Measurements from ENCODE around the gene GPR42. TPM values are rescaled to one million over a fixed set of nuclear protein-coding genes. Genes with fewer than 3 reads are reported as not detected.
"Not testable (repeated sequence)": the region's sequence is repeated elsewhere in the genome, so short reads cannot be mapped to it uniquely, and the experiment has no call there.

Gene GPR42
- total RNA-seq, 1 experiment from 2014 or later = not detected

DNA sequence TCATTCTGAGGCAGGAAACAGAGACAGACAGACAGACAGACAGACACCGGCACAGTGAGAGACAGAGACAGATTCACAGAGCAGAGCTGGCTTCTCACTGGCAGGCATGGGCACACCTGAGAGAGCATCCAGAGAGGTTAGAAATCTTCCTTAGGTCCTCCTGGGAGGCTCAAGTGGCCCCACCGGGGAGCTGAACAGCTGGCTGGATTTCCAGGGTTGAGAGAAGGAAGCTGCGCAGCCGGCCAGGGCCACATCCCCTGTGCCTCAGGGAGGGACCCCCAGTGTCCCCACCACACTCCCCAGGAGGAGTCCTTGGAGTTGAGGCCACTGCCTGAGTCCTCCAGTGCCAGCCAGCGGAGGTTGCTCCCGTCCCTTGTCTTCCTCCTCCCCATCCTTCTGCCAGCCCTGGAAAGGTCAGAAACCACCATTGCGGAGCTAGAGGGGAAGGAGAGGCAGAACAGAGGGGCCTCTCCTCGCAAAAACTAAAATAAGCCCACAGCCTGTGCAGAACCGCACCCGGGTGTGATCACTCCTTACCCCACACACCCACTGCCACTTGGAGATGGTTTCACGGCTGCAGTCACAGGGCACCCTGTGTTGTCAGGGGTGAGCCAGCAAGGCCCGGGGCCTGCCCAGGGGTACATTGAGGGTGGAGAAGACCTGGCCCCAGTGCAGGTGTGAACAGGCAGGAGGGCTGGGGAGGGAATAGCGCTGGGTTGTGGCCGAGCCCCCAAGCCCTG lies 8.4 kb upstream of the GPR42 start:
- DNase-seq (ENCODE audit: low spot score) = no peak

DNA sequence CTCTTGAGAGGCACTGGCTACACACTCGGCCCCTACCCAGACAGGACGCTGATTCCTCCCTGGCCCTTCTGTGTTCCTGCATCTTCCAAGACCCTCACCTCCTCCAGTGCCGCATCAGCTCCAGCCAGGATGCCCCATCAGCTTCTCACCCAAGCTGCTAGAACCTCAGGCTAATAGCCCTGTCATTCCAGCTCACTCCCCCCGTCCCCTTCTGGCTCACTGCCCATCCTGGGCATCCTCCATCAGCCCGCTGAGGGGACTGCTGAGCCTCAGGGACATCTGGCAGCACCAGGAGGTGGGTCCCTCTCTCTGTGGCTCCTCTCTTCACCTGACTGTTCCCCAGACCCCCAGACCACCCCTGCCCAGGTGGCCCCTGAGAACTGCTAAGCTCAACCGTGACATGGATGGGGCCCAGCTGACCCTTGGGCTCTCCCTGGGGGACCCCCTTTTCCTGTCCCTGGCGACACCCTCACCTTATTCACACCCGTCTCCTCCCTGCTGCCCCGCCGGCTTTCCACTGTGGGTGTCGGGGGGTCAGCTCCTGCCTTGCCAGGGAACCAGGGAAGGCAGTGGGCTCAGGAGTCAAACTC lies 7.8 kb upstream of the GPR42 start:
- DNase-seq (ENCODE audit: low spot score) = no peak

DNA sequence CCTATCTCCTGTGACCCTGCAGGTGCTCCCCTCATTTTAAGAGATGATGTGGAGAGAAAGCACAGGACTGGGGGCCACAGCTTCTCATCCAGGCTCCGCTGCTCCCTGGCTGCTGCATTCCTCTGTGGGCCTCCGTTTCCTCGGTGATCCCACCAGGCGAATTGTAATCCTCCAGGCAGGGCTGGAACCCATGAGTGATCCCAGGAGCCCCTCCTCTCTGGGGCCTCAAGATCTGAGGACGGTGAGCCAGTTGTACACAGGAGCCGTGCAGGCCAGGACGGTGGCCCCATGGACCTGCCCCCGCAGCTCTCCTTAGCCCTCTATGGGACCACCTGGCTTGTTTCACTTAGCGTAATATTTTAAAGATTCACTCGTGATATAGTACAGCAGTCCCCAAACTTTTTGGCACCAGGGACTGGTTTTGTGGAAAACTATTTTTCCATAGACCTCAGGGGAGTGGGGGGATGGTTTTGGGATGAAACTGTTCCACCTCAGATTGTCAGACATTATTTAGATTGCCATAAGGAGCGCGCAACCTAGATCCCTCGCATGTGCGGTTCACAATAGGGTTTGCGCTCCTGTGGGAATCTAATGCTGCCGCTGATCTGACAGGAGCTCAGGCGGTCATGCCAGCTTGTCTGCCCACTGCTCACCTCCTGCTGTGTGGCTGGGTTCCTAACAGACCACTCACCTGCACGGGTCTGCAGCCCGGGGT lies 7.0 kb upstream of the GPR42 start:
- DNase-seq (ENCODE audit: low spot score) = no peak

DNA sequence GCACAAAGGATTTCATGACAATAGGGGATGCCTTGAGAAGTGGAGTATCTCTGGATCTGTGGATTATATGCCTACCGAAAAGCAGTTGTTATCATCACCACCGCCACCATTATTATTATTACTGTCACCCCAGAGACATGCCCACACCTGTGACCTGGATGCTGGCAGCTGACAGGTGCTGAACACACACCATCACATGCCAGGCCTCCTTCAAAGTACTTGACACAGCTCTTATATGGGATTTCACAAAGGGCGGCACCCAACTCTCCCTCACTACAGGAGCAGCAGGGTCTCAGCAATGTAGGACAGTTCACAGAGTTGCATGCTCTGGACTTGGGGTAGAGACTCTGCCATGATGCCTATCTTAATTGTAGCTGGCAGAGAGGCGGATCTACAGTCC lies 5.6 kb upstream of the GPR42 start:
- no peak for DNase-seq (ENCODE audit: low spot score)

DNA sequence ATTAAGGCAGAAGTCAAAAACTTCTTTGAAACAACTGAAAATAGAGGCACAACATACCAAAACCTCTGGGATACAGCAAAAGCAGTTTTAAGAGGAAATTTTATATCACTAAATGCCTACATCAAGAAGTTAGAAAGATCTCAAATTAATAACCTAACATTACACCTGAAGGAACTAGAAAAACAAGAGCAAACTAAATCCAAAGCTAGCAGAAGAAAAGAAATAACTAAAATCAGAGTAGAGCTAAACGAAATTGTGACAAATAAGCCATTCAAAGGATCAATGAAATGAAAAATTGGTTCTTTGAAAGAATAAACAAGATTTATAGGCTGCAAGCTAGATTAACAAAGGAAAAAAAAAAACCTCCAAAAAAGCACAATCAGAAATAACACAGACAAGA lies 2.5 kb upstream of the GPR42 start:
- no peak for DNase-seq (ENCODE audit: low spot score)

DNA sequence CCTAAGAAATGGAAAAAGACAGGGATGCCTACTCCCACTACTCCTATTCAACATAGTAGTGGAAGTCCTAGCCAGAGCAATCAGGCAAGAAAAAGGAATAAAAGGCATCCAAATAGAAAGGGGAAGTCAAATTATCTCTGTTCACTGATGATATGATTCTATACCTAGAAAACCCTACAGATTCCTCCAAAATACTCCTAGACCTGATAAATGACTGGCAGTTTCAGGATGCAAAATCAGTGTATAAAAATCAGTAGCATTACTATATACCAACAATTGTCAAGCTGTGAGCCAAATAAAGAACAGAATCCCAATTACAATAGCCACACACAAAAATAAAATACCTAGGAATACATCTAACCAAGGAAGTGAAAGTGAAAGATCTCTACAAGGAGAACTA lies 1.3 kb upstream of the GPR42 start:
- DNase-seq (ENCODE audit: low spot score) = no peak

DNA sequence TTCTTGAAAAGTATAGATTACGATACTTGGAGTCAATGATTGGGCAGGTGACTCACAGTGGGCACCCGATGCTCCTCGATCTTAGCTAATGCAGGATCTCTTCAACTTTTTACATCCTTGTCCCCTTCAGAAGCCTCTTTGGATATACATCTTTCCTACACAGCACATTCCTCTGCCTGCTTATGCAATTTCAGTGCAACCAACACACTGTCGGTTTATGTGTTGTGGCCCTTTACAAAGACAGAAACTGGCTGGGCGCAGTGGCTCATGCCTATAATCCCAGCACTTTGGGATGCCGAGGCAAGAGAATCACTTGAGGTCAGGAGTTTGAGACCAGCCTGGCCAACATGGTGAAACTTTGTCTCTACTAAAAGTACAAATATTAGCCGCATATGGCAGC lies 2.6 kb downstream of the GPR42 start:
- DNase-seq (ENCODE audit: low spot score) = no peak

DNA sequence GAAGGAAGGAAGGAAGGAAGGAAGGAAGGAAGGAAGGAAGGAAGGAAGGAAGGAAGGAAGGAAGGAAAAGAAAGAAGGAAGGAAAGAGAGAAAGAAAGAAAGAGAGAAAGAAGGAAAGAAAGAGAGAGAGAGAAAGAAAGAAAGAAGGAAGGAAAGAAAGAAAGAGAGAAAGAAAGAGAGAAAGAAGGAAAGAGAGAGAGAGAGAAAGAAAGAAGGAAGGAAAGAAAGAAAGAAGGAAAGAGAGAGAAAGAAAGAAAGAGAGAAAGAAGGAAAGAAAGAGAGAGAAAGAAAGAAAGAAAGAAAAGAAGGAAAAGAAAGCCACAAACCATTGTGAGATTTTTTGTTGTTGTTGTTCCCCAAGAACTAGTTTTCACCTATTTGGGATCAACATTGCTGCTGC lies 3.2 kb downstream of the GPR42 start:
- DNase-seq (ENCODE audit: low spot score) = not testable (repeated sequence)

DNA sequence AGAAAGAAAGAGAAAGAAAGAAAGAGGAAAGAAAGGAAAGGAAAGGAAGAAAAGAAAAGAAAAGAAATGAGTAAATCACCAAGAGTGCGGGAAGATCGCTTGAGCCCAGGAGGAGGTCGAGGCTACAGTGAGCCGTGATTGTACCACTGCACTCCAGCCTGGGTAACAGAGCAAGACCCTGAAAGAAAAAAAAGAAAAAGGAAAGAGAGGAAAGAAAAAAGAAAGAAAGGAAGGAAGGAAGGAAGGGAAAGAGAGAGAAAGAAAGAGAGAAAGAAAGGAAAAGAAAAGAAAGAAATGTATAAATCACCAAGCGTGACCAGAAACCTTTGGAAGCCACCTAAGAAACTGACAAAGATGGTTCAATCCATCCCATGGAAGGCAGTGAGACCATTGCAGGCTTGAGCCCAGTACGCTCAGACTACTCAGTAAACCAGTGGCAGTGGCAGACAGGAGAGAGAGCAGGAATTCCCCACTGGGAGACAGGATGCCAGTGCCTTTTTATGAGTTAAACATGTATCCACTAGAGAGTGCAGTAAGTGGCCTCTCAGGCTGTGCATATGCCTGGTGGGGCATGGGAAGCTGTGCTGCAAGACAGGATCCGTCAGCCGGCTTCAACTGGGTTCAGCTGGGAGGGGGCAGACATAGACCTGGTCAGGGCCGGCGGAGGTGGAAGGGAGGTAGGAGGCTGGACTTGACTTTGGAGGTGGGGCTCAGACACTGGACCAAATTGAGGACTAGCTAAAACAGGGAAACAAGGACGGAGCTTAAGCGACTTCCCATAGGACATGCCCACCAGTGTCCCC lies 4.8 kb downstream of the GPR42 start:
- no peak for DNase-seq (ENCODE audit: low spot score)

DNA sequence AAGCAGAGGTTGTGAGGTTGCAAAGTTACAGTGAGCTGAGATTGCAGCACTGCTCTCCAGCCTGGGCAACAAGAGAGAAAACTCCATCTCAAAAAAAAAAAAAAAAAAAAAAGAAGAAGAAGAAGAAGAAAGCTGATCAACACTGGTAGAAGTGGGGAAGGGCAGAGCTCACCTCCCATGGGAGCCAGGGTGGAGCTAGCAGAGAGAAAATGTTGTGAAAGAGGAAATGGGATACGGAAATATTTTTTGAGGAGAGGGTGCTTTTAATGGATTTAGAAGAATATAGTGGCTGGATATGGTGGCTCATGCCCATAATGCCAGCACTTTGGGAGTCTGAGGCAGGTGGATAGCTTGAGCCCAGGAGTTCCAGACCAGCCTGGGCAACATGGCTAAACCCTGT lies 6.8 kb downstream of the GPR42 start:
- no peak for DNase-seq (ENCODE audit: low spot score)

DNA sequence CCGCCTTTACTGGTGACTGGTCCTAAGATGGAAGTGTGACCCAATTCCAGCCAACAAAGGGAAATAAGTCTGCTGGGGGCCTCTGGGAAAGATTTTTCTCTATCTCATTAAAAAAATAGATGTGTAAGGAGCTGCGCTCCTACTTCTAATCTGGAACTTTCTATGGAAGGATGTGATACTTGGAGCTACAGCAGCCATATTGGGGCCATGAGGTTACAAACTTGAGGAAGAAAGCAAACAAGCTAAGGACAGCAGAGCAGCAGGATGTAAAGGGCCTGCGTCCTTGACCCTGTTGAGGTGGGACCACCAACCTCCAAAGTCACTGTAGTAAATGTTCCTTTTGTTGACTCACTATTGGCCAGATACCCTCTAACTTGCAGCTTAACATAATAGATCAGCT lies 7.5 kb downstream of the GPR42 start:
- no peak for DNase-seq (ENCODE audit: low spot score)

DNA sequence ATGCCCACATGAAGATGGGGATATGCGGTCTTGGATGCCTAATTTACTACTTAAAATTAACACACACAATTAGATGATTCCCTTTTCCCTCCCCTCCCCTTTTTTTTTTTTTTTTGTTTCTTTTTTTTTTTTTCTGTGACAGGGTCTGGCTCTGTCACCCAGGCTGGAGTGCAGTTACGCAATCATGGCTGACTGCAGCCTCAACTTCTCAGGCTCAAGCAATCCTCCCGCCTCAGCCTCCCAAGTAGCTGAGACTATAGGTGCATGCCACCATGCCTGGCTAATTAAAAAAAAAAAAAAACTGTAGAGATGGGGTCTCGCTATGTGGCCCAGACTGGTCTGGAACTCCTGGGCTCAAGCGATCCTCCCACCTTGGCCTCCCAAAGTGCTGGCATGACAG lies 8.7 kb downstream of the GPR42 start:
- not testable (repeated sequence) for DNase-seq (ENCODE audit: low spot score)

DNA sequence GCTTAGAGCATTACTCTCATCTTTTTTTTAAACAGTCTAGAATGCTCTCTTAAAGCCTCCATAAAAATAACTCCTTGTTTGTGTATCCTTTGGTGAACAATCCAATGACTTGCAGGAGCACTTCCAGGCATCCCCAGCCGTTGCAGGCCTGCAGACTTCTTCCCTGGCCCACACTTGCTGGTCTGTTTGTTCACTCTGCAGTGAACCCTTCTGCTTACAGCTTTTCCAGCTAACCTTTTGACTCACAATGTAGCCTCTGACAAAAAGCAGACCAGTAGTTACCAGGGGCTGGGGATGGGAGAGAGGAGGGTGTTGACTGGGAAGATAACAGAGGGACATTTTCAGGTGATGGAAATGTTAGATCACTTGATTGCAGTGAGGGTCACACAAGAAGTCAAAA lies 9.1 kb downstream of the GPR42 start:
- DNase-seq (ENCODE audit: low spot score) = no peak

DNA sequence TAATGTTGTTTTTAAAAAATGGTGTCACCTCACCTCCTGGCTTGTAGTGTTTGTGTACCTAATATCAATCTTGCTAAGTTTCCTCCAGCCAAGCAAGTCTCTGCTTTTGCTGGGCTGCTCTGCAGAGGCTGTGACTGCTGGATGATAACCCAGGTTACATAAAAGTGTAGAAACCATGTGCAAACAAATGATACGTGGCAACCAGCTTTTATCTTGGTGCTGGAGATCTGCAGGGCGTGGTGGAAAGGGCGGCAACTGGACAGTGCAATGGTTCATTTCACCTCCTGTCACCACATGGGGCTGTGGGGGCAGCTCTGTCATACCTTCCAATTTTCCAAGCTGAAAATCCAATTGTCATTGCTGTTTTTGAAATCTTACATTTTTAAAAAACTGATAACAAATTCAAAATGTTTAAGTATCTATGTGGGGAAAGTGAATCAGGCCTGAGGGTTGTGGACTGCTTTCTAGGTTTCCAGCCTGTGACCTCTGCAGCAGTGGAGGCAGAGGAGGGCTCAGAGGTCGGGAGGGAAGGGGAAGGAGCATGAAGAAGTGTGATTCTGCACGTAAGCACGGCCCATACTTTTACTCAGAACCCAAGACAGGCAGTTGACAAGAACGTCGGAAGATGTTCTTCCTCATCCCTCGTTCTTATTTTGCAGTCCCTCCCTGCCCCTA lies 9.7 kb downstream of the GPR42 start:
- DNase-seq (ENCODE audit: low spot score) = no peak

DNA sequence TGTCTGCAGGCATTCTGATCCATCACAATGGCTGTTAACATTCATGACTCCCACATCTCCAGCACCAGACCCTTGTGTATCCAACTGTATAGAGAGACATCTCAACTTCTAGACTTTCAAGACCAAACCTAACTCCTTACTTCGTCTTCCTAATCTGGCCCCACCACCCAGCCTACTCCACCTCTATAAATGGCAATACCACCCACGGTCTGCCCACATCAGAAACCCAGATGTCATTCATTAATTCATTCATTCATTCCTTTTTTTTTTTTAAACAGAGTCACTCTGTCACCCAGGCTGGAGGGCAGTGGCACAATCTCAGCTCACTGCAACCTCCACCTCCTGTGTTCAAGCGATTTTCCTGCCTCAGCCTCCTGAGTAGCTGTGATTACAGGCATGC lies 10.4 kb downstream of the GPR42 start:
- DNase-seq (ENCODE audit: low spot score) = no peak

DNA sequence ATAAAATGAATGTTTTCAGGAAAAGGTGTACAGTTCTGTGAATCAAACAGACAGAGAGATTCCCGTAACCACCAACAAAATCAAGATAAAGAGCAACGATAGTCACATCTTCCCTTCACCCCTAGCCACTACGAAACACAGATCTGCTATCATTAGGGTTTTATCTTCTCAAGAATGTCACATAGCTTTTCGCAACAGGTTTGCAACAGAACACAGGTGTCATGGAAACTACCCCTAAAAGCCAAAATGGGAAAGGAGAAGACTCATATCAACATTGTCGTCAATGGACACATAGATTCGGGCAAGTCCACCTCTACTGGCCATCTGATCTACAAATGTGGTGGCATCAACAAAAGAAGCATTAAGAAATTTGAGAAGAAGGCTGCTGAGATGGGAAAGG lies 11.1 kb downstream of the GPR42 start:
- no peak for DNase-seq (ENCODE audit: low spot score)

DNA sequence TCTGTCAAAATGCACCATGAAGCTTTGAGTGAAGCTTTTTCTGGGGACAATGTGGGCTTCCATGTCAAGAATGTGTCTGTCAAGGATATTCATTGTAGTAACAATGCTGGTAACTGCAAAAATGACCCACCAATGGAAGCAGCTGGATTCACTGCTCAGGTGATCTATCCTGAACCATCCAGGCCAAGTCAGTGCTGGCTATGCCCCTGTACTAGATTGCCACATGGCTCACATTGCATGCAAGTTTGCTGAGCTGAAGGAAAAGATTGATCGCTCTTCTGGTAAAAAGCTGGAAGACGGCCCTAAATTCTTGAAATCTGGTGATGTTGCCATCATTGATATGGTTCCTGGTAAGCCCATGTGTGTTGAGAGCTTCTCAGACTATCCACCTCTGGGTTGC lies 12.7 kb downstream of the GPR42 start:
- no peak for DNase-seq (ENCODE audit: low spot score)

DNA sequence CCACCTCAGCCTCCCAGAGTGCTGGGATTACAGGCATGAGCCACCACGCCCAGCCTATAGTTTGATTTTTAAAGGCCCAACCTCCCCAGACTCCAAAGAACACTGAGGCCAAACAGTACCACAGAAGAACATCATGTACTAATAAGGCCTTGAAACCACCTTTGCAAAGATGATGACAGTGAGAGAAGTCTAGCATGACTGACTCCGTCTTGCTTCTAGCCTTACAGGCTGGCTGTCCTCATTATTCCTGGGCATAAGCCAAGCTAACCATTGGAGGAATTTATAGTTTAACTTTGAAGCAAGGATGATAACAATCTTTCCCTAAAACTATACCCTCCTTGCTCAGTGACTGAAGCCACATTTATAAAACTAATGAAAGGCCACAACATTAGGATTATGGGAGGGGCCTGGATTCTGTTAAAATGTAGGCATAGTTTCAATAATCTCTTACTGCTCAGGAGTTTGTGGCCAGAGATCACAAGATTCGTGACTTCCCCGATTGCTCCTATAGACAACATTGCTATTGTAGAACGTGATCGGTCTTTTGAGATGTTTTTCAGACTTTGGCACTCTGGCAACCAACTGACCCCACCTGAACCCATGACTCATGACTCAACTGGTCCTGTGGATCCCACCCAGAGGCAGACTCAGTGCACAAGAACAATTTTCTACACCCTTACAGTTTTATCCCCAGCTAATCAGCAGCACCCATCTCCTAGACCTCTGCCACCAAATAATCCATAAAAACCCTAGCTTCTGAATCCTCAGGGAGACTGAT lies 17.6 kb downstream of the GPR42 start:
- DNase-seq (ENCODE audit: low spot score) = no peak

DNA sequence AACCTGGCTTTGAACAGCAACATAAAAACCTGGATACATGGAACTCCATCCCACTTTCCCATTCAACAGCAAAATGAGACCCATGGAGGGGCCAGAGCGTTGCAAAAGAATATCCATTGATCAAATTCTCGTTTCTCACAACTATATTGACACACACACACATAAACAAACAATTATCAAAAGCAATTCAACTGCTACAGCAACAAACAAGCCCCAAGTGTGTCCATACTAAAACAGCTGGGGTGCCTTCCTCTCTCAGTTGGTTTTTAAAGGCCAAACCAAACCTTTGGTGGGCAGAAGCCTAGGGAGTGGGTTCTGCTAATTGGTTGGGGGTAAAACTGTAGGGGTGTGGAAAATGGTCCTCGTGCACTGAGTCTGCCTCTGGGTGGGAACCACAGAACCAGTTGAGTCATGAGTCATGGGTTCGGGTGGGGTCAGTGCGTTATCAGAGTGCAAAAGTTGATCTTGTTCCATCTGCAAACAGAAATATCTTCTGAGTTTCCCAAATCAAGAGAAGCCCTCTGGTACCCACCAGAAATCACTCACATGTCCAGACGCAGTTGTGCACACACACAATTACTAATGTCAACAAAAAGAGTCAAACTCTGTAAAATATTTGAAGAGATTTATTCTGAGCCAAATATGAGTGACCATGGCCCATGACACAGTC lies 18.5 kb downstream of the GPR42 start:
- no peak for DNase-seq (ENCODE audit: low spot score)

Measured in A172 (cell line).